Activated T-cell treated with anti-CD3 and anti-CD28 coated beads for 1 hour (primary cell): Measurements from ENCODE around the gene LENEP.

ENCODE experiments used
- DNase-seq: peaks from one replicate; pipeline ENCODE4 v3.0.0-alpha.2; 2020; ENCODE audit warnings: low read depth

LENEP gene

GRCh38 chr1:154993572-154994268, at the start of gene LENEP:
LENEP (plus strand) TSS chr1:154993586; CDS start chr1:154993608, 22 bp downstream.
- no peak for DNase-seq

- DNase-seq: peak; percentile 29
These were observed 49.6 kb upstream of the LENEP start for GRCh38 chr1:154943649-154944400.

GRCh38 chr1:154944401-154945159, 48.8 kb upstream of the LENEP start:
- DNase-seq: no peak

GRCh38 chr1:154945160-154945961, 48.0 kb upstream of the LENEP start:
- DNase-seq: no peak

- DNase-seq: no peak
These were observed 47.2 kb upstream of the LENEP start for GRCh38 chr1:154945962-154946850.

- no peak for DNase-seq
These were observed 45.3 kb upstream of the LENEP start for GRCh38 chr1:154948079-154948478.

GRCh38 chr1:154951901-154952657, 41.3 kb upstream of the LENEP start:
- DNase-seq: peak; percentile 52

- no peak for DNase-seq
These were observed 40.7 kb upstream of the LENEP start for GRCh38 chr1:154952664-154953063.

- no peak for DNase-seq
These were observed 39.8 kb upstream of the LENEP start for GRCh38 chr1:154953611-154954038.

GRCh38 chr1:154954541-154954940, 38.8 kb upstream of the LENEP start:
- DNase-seq: no peak

GRCh38 chr1:154955039-154955717, 38.2 kb upstream of the LENEP start:
- DNase-seq: peak; percentile 80

- DNase-seq: peak; percentile 62
These were observed 37.5 kb upstream of the LENEP start, which contains the start of gene PBXIP1 for GRCh38 chr1:154955718-154956543. PBXIP1 (minus strand) TSS chr1:154956099; CDS start chr1:154953721, 2,378 bp downstream.

GRCh38 chr1:154956544-154956941, 36.8 kb upstream of the LENEP start:
- DNase-seq: no peak

GRCh38 chr1:154957091-154957657, 36.2 kb upstream of the LENEP start:
- DNase-seq: no peak

GRCh38 chr1:154958036-154958435, 35.4 kb upstream of the LENEP start:
- no peak for DNase-seq

- no peak for DNase-seq
These were observed 34.5 kb upstream of the LENEP start for GRCh38 chr1:154958681-154959425.

GRCh38 chr1:154959426-154959780, 34.0 kb upstream of the LENEP start:
- DNase-seq: no peak
